ENCODE data around the gene NXN. TPM values are rescaled to one million over a fixed set of nuclear protein-coding genes. Genes with fewer than 3 reads are reported as not detected.

NXN gene
- total RNA-seq, 1 experiment from 2014 or later = 126 TPM

DNA sequence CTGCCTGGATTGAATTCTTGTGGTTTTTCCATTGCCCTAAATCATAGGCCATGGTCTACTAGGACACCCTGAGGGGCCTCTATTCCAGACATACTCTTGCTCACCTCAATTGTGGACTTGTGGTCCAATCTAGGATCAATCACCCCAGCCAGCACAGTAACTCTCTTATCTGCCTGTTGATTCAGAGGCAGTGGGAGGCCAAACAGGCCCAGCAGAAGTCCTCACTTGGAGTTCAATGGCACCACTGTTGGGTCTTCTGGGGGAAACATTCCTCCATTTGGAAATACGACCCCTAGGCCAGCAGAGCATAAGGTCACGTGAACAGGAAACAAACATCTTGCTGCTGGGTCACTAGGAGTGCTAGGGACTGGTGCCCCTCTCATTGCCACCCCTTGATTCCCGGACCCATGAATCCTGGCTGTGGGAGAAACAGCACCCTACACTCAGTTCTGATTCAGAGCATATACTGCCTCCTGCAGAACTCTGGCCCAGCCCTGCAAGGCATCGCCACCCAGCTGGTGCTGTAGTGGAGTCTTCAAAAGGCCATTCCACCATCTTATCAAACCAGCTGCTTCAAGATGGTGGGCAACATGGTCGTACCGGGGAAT is 6.8 kb upstream of the NXN start:
- in situ Hi-C loops (cut with HindIII; ENCODE audit: low pct_unique_long_range_greater_than_20kb, low sequenced_read_pairs) = no loop called here
- ATAC-seq (no peak), DNase-seq (ENCODE audit: low read depth, low spot score) (no peak)
- no peaks in the 10 kb centered on the region; the same call in 1 of the 2 replicates for H3K4me1 ChIP-seq (ENCODE audit: control insufficient read depth, insufficient read depth, low read length)
- H3K9me3 ChIP-seq (ENCODE audit: control insufficient read depth, insufficient read depth, low read depth, low read length) = no peaks in the 10 kb centered on the region
- H3K27ac ChIP-seq (ENCODE audit: low read length) = no peak overlapping the region
- POLR2A ChIA-PET = no interaction called here
- CTCF ChIA-PET = no interaction called here
- no peak overlapping the region for H3K4me3 ChIP-seq (ENCODE audit: low read depth in 2 of 2, low read length in 2 of 2)
- TF ChIP-seq, protein P1, sequence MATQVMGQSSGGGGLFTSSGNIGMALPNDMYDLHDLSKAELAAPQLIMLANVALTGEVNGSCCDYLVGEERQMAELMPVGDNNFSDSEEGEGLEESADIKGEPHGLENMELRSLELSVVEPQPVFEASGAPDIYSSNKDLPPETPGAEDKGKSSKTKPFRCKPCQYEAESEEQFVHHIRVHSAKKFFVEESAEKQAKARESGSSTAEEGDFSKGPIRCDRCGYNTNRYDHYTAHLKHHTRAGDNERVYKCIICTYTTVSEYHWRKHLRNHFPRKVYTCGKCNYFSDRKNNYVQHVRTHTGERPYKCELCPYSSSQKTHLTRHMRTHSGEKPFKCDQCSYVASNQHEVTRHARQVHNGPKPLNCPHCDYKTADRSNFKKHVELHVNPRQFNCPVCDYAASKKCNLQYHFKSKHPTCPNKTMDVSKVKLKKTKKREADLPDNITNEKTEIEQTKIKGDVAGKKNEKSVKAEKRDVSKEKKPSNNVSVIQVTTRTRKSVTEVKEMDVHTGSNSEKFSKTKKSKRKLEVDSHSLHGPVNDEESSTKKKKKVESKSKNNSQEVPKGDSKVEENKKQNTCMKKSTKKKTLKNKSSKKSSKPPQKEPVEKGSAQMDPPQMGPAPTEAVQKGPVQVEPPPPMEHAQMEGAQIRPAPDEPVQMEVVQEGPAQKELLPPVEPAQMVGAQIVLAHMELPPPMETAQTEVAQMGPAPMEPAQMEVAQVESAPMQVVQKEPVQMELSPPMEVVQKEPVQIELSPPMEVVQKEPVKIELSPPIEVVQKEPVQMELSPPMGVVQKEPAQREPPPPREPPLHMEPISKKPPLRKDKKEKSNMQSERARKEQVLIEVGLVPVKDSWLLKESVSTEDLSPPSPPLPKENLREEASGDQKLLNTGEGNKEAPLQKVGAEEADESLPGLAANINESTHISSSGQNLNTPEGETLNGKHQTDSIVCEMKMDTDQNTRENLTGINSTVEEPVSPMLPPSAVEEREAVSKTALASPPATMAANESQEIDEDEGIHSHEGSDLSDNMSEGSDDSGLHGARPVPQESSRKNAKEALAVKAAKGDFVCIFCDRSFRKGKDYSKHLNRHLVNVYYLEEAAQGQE (IDR thresholded peaks at IDR 0.05; ENCODE audit: insufficient read depth in 1 of 2, low read depth in 2 of 2, low read length in 1 of 2) = no peak
- no peak for TF ChIP-seq TCF7L2 (IDR thresholded peaks at IDR 0.05; ENCODE audit: low read depth, low read length)
- TF ChIP-seq SIN3A (IDR thresholded peaks at IDR 0.05; ENCODE audit: borderline replicate concordance, insufficient read depth, low read depth, low read length) = no peak
- no peak for TF ChIP-seq POLR2AphosphoS5 (IDR thresholded peaks at IDR 0.05; ENCODE audit: low read depth, low read length)
- TF ChIP-seq, protein P2, sequence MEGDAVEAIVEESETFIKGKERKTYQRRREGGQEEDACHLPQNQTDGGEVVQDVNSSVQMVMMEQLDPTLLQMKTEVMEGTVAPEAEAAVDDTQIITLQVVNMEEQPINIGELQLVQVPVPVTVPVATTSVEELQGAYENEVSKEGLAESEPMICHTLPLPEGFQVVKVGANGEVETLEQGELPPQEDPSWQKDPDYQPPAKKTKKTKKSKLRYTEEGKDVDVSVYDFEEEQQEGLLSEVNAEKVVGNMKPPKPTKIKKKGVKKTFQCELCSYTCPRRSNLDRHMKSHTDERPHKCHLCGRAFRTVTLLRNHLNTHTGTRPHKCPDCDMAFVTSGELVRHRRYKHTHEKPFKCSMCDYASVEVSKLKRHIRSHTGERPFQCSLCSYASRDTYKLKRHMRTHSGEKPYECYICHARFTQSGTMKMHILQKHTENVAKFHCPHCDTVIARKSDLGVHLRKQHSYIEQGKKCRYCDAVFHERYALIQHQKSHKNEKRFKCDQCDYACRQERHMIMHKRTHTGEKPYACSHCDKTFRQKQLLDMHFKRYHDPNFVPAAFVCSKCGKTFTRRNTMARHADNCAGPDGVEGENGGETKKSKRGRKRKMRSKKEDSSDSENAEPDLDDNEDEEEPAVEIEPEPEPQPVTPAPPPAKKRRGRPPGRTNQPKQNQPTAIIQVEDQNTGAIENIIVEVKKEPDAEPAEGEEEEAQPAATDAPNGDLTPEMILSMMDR (IDR thresholded peaks at IDR 0.05) = no peak
- BruUV-seq (replicated peaks) = no TSS peak
- no peaks in the 10 kb centered on the region for H3K27me3 ChIP-seq (ENCODE audit: control insufficient read depth, insufficient read depth, low read length)
- intact Hi-C loops (cut with micrococcal nuclease; ENCODE audit: unreplicated experiment) = no loop called here
- no peaks in the 10 kb centered on the region for H3K36me3 ChIP-seq (ENCODE audit: control insufficient read depth, insufficient read depth, low read length)

DNA sequence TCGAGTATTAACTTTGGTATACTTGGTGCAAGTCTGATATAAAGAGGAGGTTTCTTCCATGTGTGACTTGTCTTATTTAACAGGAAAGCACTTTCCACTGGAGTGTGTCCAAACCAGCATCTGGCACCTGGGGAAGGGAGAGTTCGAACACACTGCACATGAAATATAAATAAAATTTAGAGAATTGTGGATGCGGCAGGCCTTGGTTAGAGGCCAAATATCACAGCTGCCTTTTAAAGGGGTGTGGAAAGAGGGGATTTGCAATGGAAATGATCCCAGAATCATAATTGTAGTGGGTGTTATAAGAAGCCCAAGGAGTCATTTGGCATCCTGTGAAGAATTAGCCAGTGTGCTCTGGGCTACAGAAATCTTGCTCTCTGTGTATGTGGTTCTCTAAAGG is 4.3 kb upstream of the NXN start:
- Histone ChIP-seq H3K27me3 (ENCODE audit: control insufficient read depth, insufficient read depth, low read length) (no peaks in the 10 kb centered on the region), H3K36me3 (ENCODE audit: control insufficient read depth, insufficient read depth, low read length) (no peaks in the 10 kb centered on the region), H3K4me1 (ENCODE audit: control insufficient read depth, insufficient read depth, low read length) (peaks cover 3% of the 10 kb centered on the region; the same call in 1 of the 2 replicates), H3K4me3 (ENCODE audit: low read depth in 2 of 2, low read length in 2 of 2) (no peak overlapping the region), H3K9me3 (ENCODE audit: control insufficient read depth, insufficient read depth, low read depth, low read length) (no peaks in the 10 kb centered on the region), H3K27ac (ENCODE audit: low read length) (no peak overlapping the region)
- TF ChIP-seq SIN3A (IDR thresholded peaks at IDR 0.05; ENCODE audit: borderline replicate concordance, insufficient read depth, low read depth, low read length) (no peak), POLR2AphosphoS5 (IDR thresholded peaks at IDR 0.05; ENCODE audit: low read depth, low read length) (no peak), TCF7L2 (IDR thresholded peaks at IDR 0.05; ENCODE audit: low read depth, low read length) (no peak)
- TF ChIP-seq, protein P1 (IDR thresholded peaks at IDR 0.05; ENCODE audit: insufficient read depth in 1 of 2, low read depth in 2 of 2, low read length in 1 of 2) = no peak
- TF ChIP-seq, protein P2 (IDR thresholded peaks at IDR 0.05) = no peak
- intact Hi-C loops (cut with micrococcal nuclease; ENCODE audit: unreplicated experiment) = loop anchor here (5.0 kb wide), 1 partner anchor 187 kb away; no protein-coding TSS in a partner anchor
- ATAC-seq (no peak), DNase-seq (ENCODE audit: low read depth, low spot score) (no peak)
- in situ Hi-C loops (cut with HindIII; ENCODE audit: low pct_unique_long_range_greater_than_20kb, low sequenced_read_pairs) = no loop called here
- ChIA-PET POLR2A (no interaction called here), CTCF (no interaction called here)
- no TSS peak for BruUV-seq (replicated peaks)

All from Panc1 (cell line).